H1 (cell line): ENCODE results near the gene NXPH2. TPM values are rescaled to one million over a fixed set of nuclear protein-coding genes. Genes with fewer than 3 reads are reported as not detected.

Source experiments
- CTCF ChIA-PET: fragments of 300-600 bp; sonication (Branson Sonifier 250); formaldehyde crosslinking; loops from one replicate; lab custom pipeline; 2021; ENCODE audit not compliant: partially characterized antibody; lab: Charles Lee
- POLR2A ChIA-PET: fragments of 300-600 bp; sonication (Branson Sonifier 250); formaldehyde crosslinking; loops from one replicate; lab custom pipeline; 2021; ENCODE audit warnings: inconsistent platforms; ENCODE audit not compliant: partially characterized antibody; lab: Charles Lee
- DNase-seq, 2 experiments: peaks; one replicate each; pipeline versions ENCODE4 v3.0.0 to v3.0.0-alpha.2; 2010 to 2022; ENCODE audit warnings: low spot score in 2 of 2, low read depth in 1 of 2, mixed read lengths in 1 of 2
- FAIRE-seq: peaks from 2 replicates; lab custom pipeline; 2011; peaks lifted over from hg19 to GRCh38; lab: Jason Lieb, UNC
- H2AFZ ChIP-seq: 2 replicates; pipeline ENCODE4 v1.8.1; 2012; ENCODE audit warnings: low read length, inconsistent platforms
- H2AK5ac ChIP-seq: 2 replicates; pipeline ENCODE4 v1.6.1; 2013; ENCODE audit warnings: low read depth, low read length
- H2BK120ac ChIP-seq: replicated peaks from 2 replicates; pipeline ENCODE3; 2013; ENCODE audit warnings: low read depth, low read length, inconsistent platforms
- H2BK12ac ChIP-seq: 2 replicates; pipeline ENCODE4 v1.6.1; 2013; ENCODE audit warnings: low read depth, low read length
- H2BK15ac ChIP-seq: 2 replicates; pipeline ENCODE4 v1.6.1; 2013; ENCODE audit warnings: low read length
- H2BK20ac ChIP-seq: 2 replicates; pipeline ENCODE4 v1.6.1; 2013; ENCODE audit warnings: low read length
- H2BK5ac ChIP-seq: 2 replicates; pipeline ENCODE4 v1.6.1; 2013; ENCODE audit warnings: low read depth, low read length
- H3K14ac ChIP-seq: 2 replicates; pipeline ENCODE4 v1.6.1; 2013; ENCODE audit warnings: inconsistent platforms; ENCODE audit not compliant: insufficient read length
- H3K18ac ChIP-seq: 2 replicates; pipeline ENCODE4 v1.6.1; 2013; ENCODE audit warnings: low read length; ENCODE audit errors: extremely low read depth
- H3K23ac ChIP-seq: 2 replicates; pipeline ENCODE4 v1.6.1; 2013; ENCODE audit warnings: inconsistent platforms; ENCODE audit not compliant: insufficient read length
- H3K23me2 ChIP-seq: 2 replicates; pipeline ENCODE4 v1.6.1; 2013; ENCODE audit warnings: low read depth, low read length
- H3K27ac ChIP-seq: 2 replicates; pipeline ENCODE4 v1.6.1; 2011; ENCODE audit warnings: low read depth, low read length, inconsistent platforms
- H3K27me3 ChIP-seq, 4 experiments: replicated peaks in 1 of 4; 1 replicate in 1 of 4; 2 replicates in 3 of 4; pipeline versions ENCODE4 v1.6.1 to v1.8.1; 2011 to 2013; ENCODE audit warnings: low read length in 3 of 4, mild to moderate bottlenecking in 3 of 4, inconsistent platforms in 2 of 4, mixed read lengths in 2 of 4, moderate library complexity in 1 of 4; ENCODE audit not compliant: control insufficient read depth in 3 of 4, insufficient read depth in 3 of 4; ENCODE audit errors: extremely low read depth in 1 of 4
- H3K36me3 ChIP-seq, 4 experiments: 2 replicates each; pipeline versions ENCODE4 v1.6.1 to v1.8.1; 2011 to 2013; ENCODE audit warnings: mild to moderate bottlenecking in 4 of 4, low read length in 3 of 4, moderate library complexity in 2 of 4, control low read depth in 1 of 4, inconsistent platforms in 1 of 4; ENCODE audit not compliant: insufficient read depth in 4 of 4, control insufficient read depth in 2 of 4
- H3K4ac ChIP-seq: replicated peaks from 2 replicates; pipeline ENCODE3; 2013; ENCODE audit warnings: low read length, low read depth, mixed read lengths, inconsistent platforms; ENCODE audit not compliant: insufficient read length
- H3K4me1 ChIP-seq, 4 experiments: replicated peaks in 1 of 4; 1 replicate in 1 of 4; 2 replicates in 3 of 4; pipeline versions ENCODE4 v1.6.1 to v1.8.1; 2011 to 2013; ENCODE audit warnings: low read length in 3 of 4, inconsistent platforms in 2 of 4, mixed read lengths in 1 of 4; ENCODE audit not compliant: insufficient read depth in 4 of 4, control insufficient read depth in 3 of 4
- H3K4me2 ChIP-seq, 2 experiments: 2 replicates each; pipeline versions ENCODE4 v1.6.1 to v1.8.1; 2011 to 2013; ENCODE audit warnings: low read depth in 2 of 2, low read length in 2 of 2, control low read depth in 1 of 2, inconsistent platforms in 1 of 2, mild to moderate bottlenecking in 1 of 2; ENCODE audit not compliant: insufficient read depth in 1 of 2
- H3K4me3 ChIP-seq, 4 experiments: fragments of 200-600, 300-600 bp in 1 of 4; sonication (generic), shearing (Covaris generic), sonication (Bioruptor Twin) in 1 of 4; 2 replicates each; pipeline versions ENCODE4 v1.5.1 to v1.8.1; 2011 to 2016; ENCODE audit warnings: low read length in 4 of 4, low read depth in 3 of 4, control low read depth in 2 of 4, inconsistent platforms in 2 of 4, mild to moderate bottlenecking in 2 of 4, mixed read lengths in 1 of 4, moderate library complexity in 1 of 4; ENCODE audit not compliant: insufficient read depth in 2 of 4; ENCODE audit errors: extremely low read depth in 1 of 4
- H3K56ac ChIP-seq: replicated peaks from 2 replicates; pipeline ENCODE3; 2013; ENCODE audit warnings: low read depth, mild to moderate bottlenecking, mixed read lengths, low read length, inconsistent platforms; ENCODE audit not compliant: insufficient read length
- H3K79me1 ChIP-seq: 2 replicates; pipeline ENCODE4 v1.6.1; 2013; ENCODE audit warnings: low read depth, low read length, control low read depth
- H3K79me2 ChIP-seq, 2 experiments: 2 replicates each; pipeline versions ENCODE4 v1.6.1 to v1.8.1; 2012 to 2013; ENCODE audit warnings: low read length in 2 of 2, mild to moderate bottlenecking in 2 of 2, inconsistent platforms in 1 of 2; ENCODE audit not compliant: insufficient read depth in 2 of 2, control insufficient read depth in 1 of 2
- H3K9ac ChIP-seq, 4 experiments: replicated peaks in 1 of 4; 1 replicate in 1 of 4; 2 replicates in 3 of 4; pipeline versions ENCODE4 v1.6.1 to v1.8.1; 2011 to 2013; ENCODE audit warnings: low read depth in 3 of 4, low read length in 3 of 4, control low read depth in 2 of 4, mild to moderate bottlenecking in 2 of 4, moderate library complexity in 2 of 4, inconsistent platforms in 1 of 4; ENCODE audit errors: extremely low read depth in 1 of 4
- H3K9me3 ChIP-seq, 2 experiments: 2 replicates each; pipeline versions ENCODE4 v1.6.1 to v1.8.1; 2012 to 2013; ENCODE audit warnings: mild to moderate bottlenecking in 2 of 2, moderate library complexity in 2 of 2, control low read depth in 1 of 2, inconsistent platforms in 1 of 2, low read depth in 1 of 2, low read length in 1 of 2, mixed read lengths in 1 of 2; ENCODE audit not compliant: insufficient read depth in 2 of 2
- H4K20me1 ChIP-seq, 2 experiments: replicated peaks in 1 of 2; 2 replicates each; pipeline versions ENCODE3 to v1.8.1; 2011 to 2013; ENCODE audit warnings: inconsistent platforms in 2 of 2, low read length in 2 of 2, mild to moderate bottlenecking in 1 of 2; ENCODE audit not compliant: insufficient read depth in 2 of 2, control insufficient read depth in 1 of 2
- H4K5ac ChIP-seq: 2 replicates; pipeline ENCODE4 v1.6.1; 2013; ENCODE audit warnings: low read length, low read depth, mixed read lengths, inconsistent platforms; ENCODE audit not compliant: insufficient read length
- H4K8ac ChIP-seq: 2 replicates; pipeline ENCODE4 v1.8.0; 2013; ENCODE audit warnings: mild to moderate bottlenecking, moderate library complexity, low read length, inconsistent platforms; ENCODE audit not compliant: insufficient read depth; ENCODE audit errors: extremely low read depth
- H4K91ac ChIP-seq: replicated peaks from 2 replicates; pipeline ENCODE3; 2013; ENCODE audit warnings: low read length, mixed read lengths, inconsistent platforms; ENCODE audit not compliant: insufficient read length
- ASH2L ChIP-seq: fragments of 200-600, 300-600 bp; sonication (generic); IDR thresholded peaks from one replicate; pipeline ENCODE4 v1.7.1; 2017; ENCODE audit warnings: low read length
- BACH1 ChIP-seq: IDR thresholded peaks from 2 replicates; pipeline ENCODE4 v1.6.1; 2012; ENCODE audit warnings: low read length, improper control_type of control experiment
- BRCA1 ChIP-seq: IDR thresholded peaks from 2 replicates; pipeline ENCODE4 v1.6.1; 2012; ENCODE audit warnings: low read depth, low read length, improper control_type of control experiment
- CTBP2 ChIP-seq: IDR thresholded peaks from 2 replicates; pipeline ENCODE4 v1.7.0; 2011; ENCODE audit warnings: borderline replicate concordance, mild to moderate bottlenecking, moderate library complexity, mixed read lengths, low read length; ENCODE audit not compliant: insufficient read depth, insufficient read length
- EZH2 ChIP-seq: fragments of 200-600 bp; sonication (generic); IDR thresholded peaks from 2 replicates; pipeline ENCODE4 v1.7.1; 2012; ENCODE audit warnings: low read depth, mild to moderate bottlenecking, moderate library complexity, low read length, inconsistent platforms; ENCODE audit not compliant: severe bottlenecking
- MAX ChIP-seq: IDR thresholded peaks from 2 replicates; pipeline ENCODE4 v1.6.1; 2012; ENCODE audit warnings: inconsistent platforms
- NANOG ChIP-seq: IDR thresholded peaks from 2 replicates; pipeline ENCODE4 v1.6.1; 2011; ENCODE audit warnings: low read length, low read depth, mild to moderate bottlenecking, inconsistent platforms; ENCODE audit not compliant: insufficient read depth, poor library complexity, severe bottlenecking
- RBBP5 ChIP-seq: IDR thresholded peaks from 2 replicates; pipeline ENCODE4 v1.7.1; 2012; ENCODE audit warnings: low read depth, mild to moderate bottlenecking, inconsistent platforms, low read length, moderate library complexity, borderline replicate concordance
- SP2 ChIP-seq: IDR thresholded peaks from 2 replicates; pipeline ENCODE4 v1.6.1; 2012; ENCODE audit warnings: mild to moderate bottlenecking, low read length, inconsistent platforms
- SP4 ChIP-seq: IDR thresholded peaks from 2 replicates; pipeline ENCODE4 v1.6.1; 2012; ENCODE audit warnings: low read length, inconsistent platforms
- TCF12 ChIP-seq: IDR thresholded peaks from 2 replicates; pipeline ENCODE4 v1.6.1; 2011; ENCODE audit warnings: low read depth, mild to moderate bottlenecking, low read length
- polyA plus RNA-seq, 7 experiments: library from polyadenylated mRNA; depleted of rRNA in 3 of 7; stranded (reverse) in 5 of 7; unstranded in 2 of 7; fragments of >200 nt in 5 of 7; fragments of 200-250 nt in 2 of 7; gene quantifications; 1 replicate in 5 of 7; 2 replicates in 1 of 7; 4 replicates in 1 of 7; pipeline versions ENCODE4 v1.2.1 to v1.2.3, GENCODE V29; 2011 to 2013; ENCODE audit warnings: missing spikeins in 2 of 7, mixed read lengths in 2 of 7
- total RNA-seq: library from RNA; stranded (reverse); fragmentation: NEBNext Ultra II Directional; extraction: Animal tissue kit (Norgen Biotek cat#: 25700); gene quantifications from 2 replicates; pipeline ENCODE4 v1.2.1, GENCODE V29; 2021

The NXPH2 gene
- total and polyA plus RNA-seq, 2 of the 8 experiments (the other 6 are each of a cell fraction or from before 2014, with no cell fraction given): 1.9 to 6.9 TPM

DNA sequence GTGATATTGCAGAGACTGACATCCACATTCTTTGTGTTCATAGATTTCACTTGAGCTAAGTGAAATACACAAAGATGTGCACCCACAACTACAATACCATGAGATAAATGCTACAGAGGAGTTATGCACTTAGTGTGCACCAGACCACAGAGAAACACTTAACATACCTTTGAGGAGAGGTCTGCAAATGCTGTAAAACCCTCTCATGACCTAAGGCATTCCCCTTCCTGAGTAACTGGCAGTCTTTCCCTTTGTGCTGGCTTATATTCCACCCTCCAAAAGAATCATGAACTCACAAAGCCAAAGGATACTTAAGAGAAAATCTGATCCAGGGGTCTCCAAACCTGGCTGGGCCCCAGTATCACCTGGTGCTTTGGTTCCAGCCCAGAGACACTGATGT, 16.2 kb downstream of the NXPH2 start:
- CTCF ChIA-PET: interaction anchor here (0.6 to 2.2 kb wide), 7 partner anchors 10 to 82 kb away, joined by 3 to 6 read pairs (median 4); partner anchors contain the start of gene NXPH2
- H3K9ac ChIP-seq: no peak overlapping the region
- no peak overlapping the region for H3K4me2 ChIP-seq
- no peak for TF ChIP-seq CTBP2
- no peak for TF ChIP-seq NANOG
- TF ChIP-seq MAX: no peak
- no peak for TF ChIP-seq EZH2
- TF ChIP-seq ASH2L: no peak
- no peak for TF ChIP-seq BRCA1
- no peak for TF ChIP-seq TCF12
- no peak for TF ChIP-seq SP4
- TF ChIP-seq RBBP5: no peak
- TF ChIP-seq BACH1: no peak
- no peak for TF ChIP-seq SP2

More for the DNA sequence above, 16.2 kb downstream of the NXPH2 start:
- H2BK5ac ChIP-seq: no peak overlapping the region
- H2AK5ac ChIP-seq: no peak overlapping the region
- peaks cover 0 to 17% of the 10 kb centered on the region in 2 experiments; a peak in 2 of 4 replicates for H3K79me2 ChIP-seq
- H3K79me1 ChIP-seq: no peaks in the 10 kb centered on the region
- no peak overlapping the region for H4K91ac ChIP-seq
- H4K8ac ChIP-seq: no peak overlapping the region; the same call in 1 of the 2 replicates
- no peaks in the 10 kb centered on the region for H3K23me2 ChIP-seq
- no peak overlapping the region for H4K5ac ChIP-seq
- H3K23ac ChIP-seq: no peak overlapping the region
- peaks cover 0 to 2% of the 10 kb centered on the region in 2 experiments for H4K20me1 ChIP-seq
- no peak overlapping the region for H3K4ac ChIP-seq
- FAIRE-seq (no peak), DNase-seq (no peak)
- H3K4me1 ChIP-seq: peaks cover 0 to 10% (median 5%) of the 10 kb centered on the region in 4 experiments; a peak in 3 of 7 replicates
- no peak overlapping the region for H2BK12ac ChIP-seq
- 0 out of 2 replicates have a peak overlapping the region, but pooled peaks have one; percentile 1 for H2BK15ac ChIP-seq
- POLR2A ChIA-PET: no interaction called here
- H3K18ac ChIP-seq: no peak overlapping the region
- H2BK120ac ChIP-seq: no peak overlapping the region
- H3K56ac ChIP-seq: no peak overlapping the region
- H3K27ac ChIP-seq: no peak overlapping the region
- H2AFZ ChIP-seq: no peak overlapping the region
- H2BK20ac ChIP-seq: no peak overlapping the region
- H3K4me3 ChIP-seq: no peak overlapping the region
- H3K9me3 ChIP-seq: no peaks in the 10 kb centered on the region; a peak in 1 of 4 replicates
- H3K36me3 ChIP-seq: no peaks in the 10 kb centered on the region
- H3K27me3 ChIP-seq: no peaks in the 10 kb centered on the region
- H3K14ac ChIP-seq: no peak overlapping the region
